NT2/D1 (cell line): ENCODE measurements around the gene ZNFX1.

Experiments used
- SUZ12 ChIP-seq: IDR thresholded peaks from 2 replicates; pipeline ENCODE4 v1.6.1; 2011; ENCODE audit not compliant: insufficient read length, insufficient read depth; ENCODE audit errors: extremely low read depth
- YY1 ChIP-seq: IDR thresholded peaks from 2 replicates; pipeline ENCODE4 v1.6.1; 2011; ENCODE audit not compliant: insufficient read length, insufficient read depth
- ZNF274 ChIP-seq: IDR thresholded peaks from 2 replicates; pipeline ENCODE4 v1.6.1; 2011; ENCODE audit warnings: mild to moderate bottlenecking, low read depth, low read length

- TF ChIP-seq YY1 (no peak), ZNF274 (no peak), SUZ12 (no peak)
Measured at GRCh38 chr20:49230021-49230420, 47.8 kb downstream of the ZNFX1 start.
